Mesothelial cell of epicardium (in vitro differentiated cells): ENCODE measurements around the gene DDX3X. TPM values are rescaled to one million over a fixed set of nuclear protein-coding genes. Genes with fewer than 3 reads are reported as not detected.

ENCODE experiments used
- DNase-seq, 2 experiments: peaks; one replicate each; pipeline ENCODE4 v3.0.0; 2021; ENCODE audit warnings: low spot score in 2 of 2; ENCODE audit not compliant: unreplicated experiment in 2 of 2
- H3K27ac Mint-ChIP-seq: 2 replicates; pipeline ENCODE4 v1.8.0; 2021; ENCODE audit warnings: mixed read lengths
- H3K27me3 Mint-ChIP-seq: 2 replicates; pipeline ENCODE4 v1.8.0; 2021; ENCODE audit warnings: low read depth, mixed read lengths
- H3K36me3 Mint-ChIP-seq: 2 replicates; pipeline ENCODE4 v1.8.0; 2021; ENCODE audit warnings: mixed read lengths
- H3K4me1 Mint-ChIP-seq: 2 replicates; pipeline ENCODE4 v1.8.0; 2021; ENCODE audit warnings: mixed read lengths
- H3K4me3 Mint-ChIP-seq: 2 replicates; pipeline ENCODE4 v1.8.0; 2021; ENCODE audit warnings: mild to moderate bottlenecking, moderate library complexity, mixed read lengths
- H3K9me3 Mint-ChIP-seq: 2 replicates; pipeline ENCODE4 v1.8.0; 2021; ENCODE audit warnings: mixed read lengths
- total RNA-seq: library from RNA; stranded (reverse); gene quantifications from 3 replicates; pipeline ENCODE4 v1.2.1, GENCODE V29; 2021
- TF ChIP-seq, protein P1 (sequence below): fragments of 200-600 bp; sonication (generic); IDR thresholded peaks from one replicate; pipeline ENCODE4 v1.5.0; 2021; ENCODE audit warnings: antibody characterized with exemption; ENCODE audit not compliant: unreplicated experiment

Gene DDX3X
- total RNA-seq, 1 donor from 2014 or later = 303 TPM

DNA sequence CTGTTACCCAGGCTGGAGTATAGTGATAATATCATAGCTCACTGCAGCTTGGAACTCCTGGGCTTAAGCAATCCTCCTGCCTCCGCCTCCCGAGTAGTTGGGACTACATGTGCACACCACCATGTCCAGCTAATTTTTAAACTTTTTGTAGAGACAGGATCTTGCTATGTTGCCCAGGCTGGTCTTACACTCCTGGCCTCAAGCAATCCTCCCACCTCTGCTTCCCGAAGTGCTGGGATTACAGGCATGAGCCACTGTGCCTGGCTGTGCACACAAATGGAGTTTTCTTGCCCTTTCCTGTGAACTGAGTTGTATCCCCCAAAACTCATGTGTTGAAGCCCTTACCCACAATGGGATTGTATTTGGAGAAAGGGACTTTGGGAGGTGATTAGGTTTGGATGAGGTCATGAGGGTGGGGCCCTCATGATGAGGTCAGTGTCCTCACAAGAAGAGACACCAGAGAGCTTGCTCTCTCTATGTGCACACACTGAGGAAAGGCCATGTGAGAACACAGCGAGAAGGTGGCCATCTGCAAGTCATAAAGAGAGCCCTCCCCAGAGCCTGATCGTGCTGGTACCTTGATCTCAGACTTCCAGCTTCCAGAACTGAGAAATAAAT, 40.1 kb downstream of the DDX3X start:
- H3K36me3 Mint-ChIP-seq = peaks cover 2% of the 10 kb centered on the region
- DNase-seq = no peak
- no peak overlapping the region for H3K4me3 Mint-ChIP-seq
- H3K4me1 Mint-ChIP-seq = no peaks in the 10 kb centered on the region
- TF ChIP-seq, protein P1, sequence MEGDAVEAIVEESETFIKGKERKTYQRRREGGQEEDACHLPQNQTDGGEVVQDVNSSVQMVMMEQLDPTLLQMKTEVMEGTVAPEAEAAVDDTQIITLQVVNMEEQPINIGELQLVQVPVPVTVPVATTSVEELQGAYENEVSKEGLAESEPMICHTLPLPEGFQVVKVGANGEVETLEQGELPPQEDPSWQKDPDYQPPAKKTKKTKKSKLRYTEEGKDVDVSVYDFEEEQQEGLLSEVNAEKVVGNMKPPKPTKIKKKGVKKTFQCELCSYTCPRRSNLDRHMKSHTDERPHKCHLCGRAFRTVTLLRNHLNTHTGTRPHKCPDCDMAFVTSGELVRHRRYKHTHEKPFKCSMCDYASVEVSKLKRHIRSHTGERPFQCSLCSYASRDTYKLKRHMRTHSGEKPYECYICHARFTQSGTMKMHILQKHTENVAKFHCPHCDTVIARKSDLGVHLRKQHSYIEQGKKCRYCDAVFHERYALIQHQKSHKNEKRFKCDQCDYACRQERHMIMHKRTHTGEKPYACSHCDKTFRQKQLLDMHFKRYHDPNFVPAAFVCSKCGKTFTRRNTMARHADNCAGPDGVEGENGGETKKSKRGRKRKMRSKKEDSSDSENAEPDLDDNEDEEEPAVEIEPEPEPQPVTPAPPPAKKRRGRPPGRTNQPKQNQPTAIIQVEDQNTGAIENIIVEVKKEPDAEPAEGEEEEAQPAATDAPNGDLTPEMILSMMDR = no peak
- no peaks in the 10 kb centered on the region for H3K27me3 Mint-ChIP-seq
- peaks cover 19% of the 10 kb centered on the region for H3K9me3 Mint-ChIP-seq
- no peak overlapping the region for H3K27ac Mint-ChIP-seq

DNA sequence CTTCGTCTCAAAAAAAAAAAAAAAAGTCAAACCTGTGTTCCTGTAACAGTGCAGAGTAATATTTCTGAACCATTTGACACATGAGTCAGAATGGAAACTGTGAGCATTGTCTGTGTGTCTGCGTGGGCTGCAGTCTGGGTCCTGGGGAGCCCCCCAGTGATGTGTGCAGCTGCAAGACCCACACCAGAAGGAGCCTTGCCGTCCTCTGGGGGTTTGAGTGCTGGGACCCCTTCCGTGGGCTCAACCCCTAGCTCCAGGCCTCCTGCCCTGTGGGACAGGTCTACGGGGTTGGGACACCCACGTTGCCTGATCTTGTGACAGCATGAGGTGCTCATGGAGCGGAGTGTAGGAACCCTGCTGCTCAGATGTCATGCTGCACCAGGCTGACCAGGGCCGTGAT, 43.7 kb downstream of the DDX3X start:
- no peaks in the 10 kb centered on the region for H3K4me1 Mint-ChIP-seq
- peaks cover 9% of the 10 kb centered on the region for H3K9me3 Mint-ChIP-seq
- no peak for DNase-seq
- H3K36me3 Mint-ChIP-seq = no peaks in the 10 kb centered on the region
- no peaks in the 10 kb centered on the region for H3K27me3 Mint-ChIP-seq
- no peak overlapping the region for H3K4me3 Mint-ChIP-seq
- TF ChIP-seq, protein P1 = no peak
- H3K27ac Mint-ChIP-seq = no peak overlapping the region

DNA sequence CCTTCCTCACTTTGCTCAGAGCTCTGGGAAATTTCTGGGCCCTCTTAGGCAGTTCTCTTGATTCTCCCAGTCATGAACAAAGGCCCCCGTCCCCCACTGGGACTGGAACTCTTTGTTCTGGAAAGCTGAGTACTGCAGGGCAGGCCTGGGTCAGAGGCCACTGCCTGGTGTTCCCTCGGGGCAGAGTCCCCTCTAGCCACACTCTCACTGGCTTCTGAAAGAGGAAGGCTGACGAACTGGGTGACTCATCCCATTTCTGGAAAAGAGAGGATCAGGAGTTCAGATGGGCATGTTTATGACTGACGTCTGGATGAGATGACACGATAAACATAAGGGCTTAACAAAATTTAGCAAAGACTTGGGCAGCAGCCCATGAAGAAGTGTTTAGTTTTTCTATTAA, 47.7 kb downstream of the DDX3X start:
- Mint-ChIP-seq H3K27me3 (no peaks in the 10 kb centered on the region), H3K4me1 (no peaks in the 10 kb centered on the region), H3K36me3 (no peaks in the 10 kb centered on the region), H3K27ac (no peak overlapping the region), H3K4me3 (no peak overlapping the region), H3K9me3 (peaks cover 10% of the 10 kb centered on the region)
- TF ChIP-seq, protein P1 = no peak
- no peak for DNase-seq

DNA sequence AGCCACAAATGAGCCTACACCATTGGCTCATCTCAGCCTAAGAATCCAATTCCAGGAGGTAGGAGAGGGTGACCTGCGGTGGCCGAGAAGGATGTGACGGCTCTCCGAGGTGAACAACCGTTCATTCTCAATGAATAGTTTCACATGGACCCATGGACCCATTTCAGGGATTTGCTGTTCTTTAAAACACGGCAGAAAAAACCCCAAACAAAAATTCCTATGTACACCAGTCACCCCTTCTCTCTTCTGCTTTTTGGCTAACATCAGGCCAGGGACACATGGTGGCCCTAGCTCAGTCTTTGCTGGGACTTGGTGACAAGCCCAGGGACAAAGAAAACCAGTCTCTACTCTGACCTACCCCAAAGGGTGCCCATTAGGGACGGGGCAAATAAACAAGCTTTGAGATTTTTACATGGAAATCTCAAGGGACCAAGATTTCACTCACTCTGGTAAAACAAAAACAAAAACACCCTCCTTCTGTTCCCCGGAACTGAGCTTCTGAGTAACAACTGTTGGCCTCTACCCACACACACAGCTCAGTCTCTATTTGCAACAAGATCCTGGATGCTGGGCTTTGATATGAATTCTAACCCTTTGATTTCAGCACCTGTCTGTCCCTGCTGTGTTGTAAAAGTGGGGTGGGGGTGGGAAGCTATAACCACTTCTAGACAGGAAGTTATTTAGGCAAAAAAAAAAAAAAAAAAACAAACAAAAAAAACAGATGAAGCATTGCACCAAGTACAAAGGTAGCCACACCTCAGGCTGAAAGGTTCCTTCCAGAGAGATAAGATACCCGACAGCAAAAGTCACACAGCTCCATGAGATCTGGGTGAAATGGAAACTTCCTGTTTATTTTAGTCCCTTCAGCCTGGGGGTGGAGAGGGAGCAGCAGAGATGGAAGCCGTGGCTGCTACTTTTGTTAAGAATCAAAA, 49.0 kb downstream of the DDX3X start:
- Mint-ChIP-seq H3K27ac (no peak overlapping the region), H3K27me3 (no peaks in the 10 kb centered on the region), H3K4me1 (no peaks in the 10 kb centered on the region), H3K9me3 (peaks cover 11% of the 10 kb centered on the region), H3K4me3 (no peak overlapping the region), H3K36me3 (no peaks in the 10 kb centered on the region)
- no peak for DNase-seq
- TF ChIP-seq, protein P1 = no peak

DNA sequence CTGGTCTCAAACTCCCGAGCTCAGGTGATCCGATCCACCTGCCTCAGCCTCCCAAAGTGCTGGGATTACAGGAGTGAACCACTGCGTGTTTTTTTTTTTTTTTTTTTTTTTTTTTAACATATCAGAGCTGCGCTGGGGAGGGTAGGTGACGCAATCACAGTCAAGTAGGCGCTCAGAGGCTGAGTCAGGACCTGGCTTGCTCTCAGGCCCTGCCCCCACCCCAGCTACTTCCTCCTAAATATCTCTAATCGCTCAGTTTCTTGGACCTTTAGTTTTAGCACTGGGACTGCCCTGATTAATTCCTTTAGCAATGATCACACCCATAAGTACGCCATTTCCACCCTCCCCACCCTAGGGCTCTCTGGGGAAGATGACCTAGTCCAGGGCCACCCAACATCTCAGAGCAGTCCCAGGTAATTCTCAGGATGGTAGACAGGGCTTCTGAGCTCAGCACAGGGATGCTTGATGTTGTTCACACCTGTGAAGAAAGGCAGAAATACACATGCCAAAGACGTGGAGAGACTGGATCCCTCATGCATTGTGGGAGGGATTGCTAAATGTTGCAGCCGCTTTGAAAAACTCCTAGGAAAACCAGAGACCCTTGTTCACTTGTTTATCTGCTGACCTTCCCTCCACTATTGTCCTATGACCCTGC, 50.2 kb downstream of the DDX3X start:
- no peak for DNase-seq
- TF ChIP-seq, protein P1 = no peak
- Mint-ChIP-seq H3K27me3 (no peaks in the 10 kb centered on the region), H3K4me3 (no peak overlapping the region), H3K27ac (no peak overlapping the region), H3K36me3 (no peaks in the 10 kb centered on the region), H3K9me3 (peaks cover 9% of the 10 kb centered on the region), H3K4me1 (no peaks in the 10 kb centered on the region)
